Measurements from ENCODE around the gene YAP1.

The YAP1 gene

GRCh38 chr11:102226702-102227490 is 116.6 kb downstream of the YAP1 start:
- POLR2A ChIA-PET (ENCODE audit: low non-redundant PET) = no interaction called here
- DNase-seq (ENCODE audit: low spot score) = peak; percentile 67
- CTCF ChIA-PET = interaction anchor here (0.6 to 0.7 kb wide), 2 partner anchors 50 to 456 kb away, joined by 4 to 5 read pairs; no protein-coding TSS in a partner anchor
- peak overlapping the region; percentile 22; the same call in 1 of the 2 replicates for H3K27ac ChIP-seq
- TF ChIP-seq, protein P1, sequence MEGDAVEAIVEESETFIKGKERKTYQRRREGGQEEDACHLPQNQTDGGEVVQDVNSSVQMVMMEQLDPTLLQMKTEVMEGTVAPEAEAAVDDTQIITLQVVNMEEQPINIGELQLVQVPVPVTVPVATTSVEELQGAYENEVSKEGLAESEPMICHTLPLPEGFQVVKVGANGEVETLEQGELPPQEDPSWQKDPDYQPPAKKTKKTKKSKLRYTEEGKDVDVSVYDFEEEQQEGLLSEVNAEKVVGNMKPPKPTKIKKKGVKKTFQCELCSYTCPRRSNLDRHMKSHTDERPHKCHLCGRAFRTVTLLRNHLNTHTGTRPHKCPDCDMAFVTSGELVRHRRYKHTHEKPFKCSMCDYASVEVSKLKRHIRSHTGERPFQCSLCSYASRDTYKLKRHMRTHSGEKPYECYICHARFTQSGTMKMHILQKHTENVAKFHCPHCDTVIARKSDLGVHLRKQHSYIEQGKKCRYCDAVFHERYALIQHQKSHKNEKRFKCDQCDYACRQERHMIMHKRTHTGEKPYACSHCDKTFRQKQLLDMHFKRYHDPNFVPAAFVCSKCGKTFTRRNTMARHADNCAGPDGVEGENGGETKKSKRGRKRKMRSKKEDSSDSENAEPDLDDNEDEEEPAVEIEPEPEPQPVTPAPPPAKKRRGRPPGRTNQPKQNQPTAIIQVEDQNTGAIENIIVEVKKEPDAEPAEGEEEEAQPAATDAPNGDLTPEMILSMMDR (conservative IDR thresholded peaks at IDR 0.05; ENCODE audit: low read depth) = no peak

GRCh38 chr11:102229510-102230123 is 119.4 kb downstream of the YAP1 start:
- CTCF ChIA-PET = no interaction called here
- H3K27ac ChIP-seq = no peak overlapping the region
- no peak for DNase-seq (ENCODE audit: low spot score)
- POLR2A ChIA-PET (ENCODE audit: low non-redundant PET) = no interaction called here
- TF ChIP-seq, protein P1 (conservative IDR thresholded peaks at IDR 0.05; ENCODE audit: low read depth) = no peak

DNA sequence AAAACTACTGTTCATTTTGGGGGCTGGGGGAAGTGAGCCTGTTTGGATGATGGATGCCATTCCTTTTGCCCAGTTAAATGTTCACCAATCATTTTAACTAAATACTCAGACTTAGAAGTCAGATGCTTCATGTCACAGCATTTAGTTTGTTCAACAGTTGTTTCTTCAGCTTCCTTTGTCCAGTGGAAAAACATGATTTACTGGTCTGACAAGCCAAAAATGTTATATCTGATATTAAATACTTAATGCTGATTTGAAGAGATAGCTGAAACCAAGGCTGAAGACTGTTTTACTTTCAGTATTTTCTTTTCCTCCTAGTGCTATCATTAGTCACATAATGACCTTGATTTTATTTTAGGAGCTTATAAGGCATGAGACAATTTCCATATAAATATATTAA is 119.9 kb downstream of the YAP1 start:
- DNase-seq (ENCODE audit: low spot score) = no peak
- POLR2A ChIA-PET (ENCODE audit: low non-redundant PET) = no interaction called here
- no peak overlapping the region for H3K27ac ChIP-seq
- TF ChIP-seq, protein P1 (conservative IDR thresholded peaks at IDR 0.05; ENCODE audit: low read depth) = no peak
- CTCF ChIA-PET = no interaction called here

DNA sequence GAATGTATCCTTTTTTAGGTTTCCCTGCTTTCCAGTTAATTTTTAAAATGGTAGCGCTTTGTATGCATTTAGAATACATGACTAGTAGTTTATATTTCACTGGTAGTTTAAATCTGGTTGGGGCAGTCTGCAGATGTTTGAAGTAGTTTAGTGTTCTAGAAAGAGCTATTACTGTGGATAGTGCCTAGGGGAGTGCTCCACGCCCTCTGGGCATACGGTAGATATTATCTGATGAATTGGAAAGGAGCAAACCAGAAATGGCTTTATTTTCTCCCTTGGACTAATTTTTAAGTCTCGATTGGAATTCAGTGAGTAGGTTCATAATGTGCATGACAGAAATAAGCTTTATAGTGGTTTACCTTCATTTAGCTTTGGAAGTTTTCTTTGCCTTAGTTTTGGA is 120.7 kb downstream of the YAP1 start:
- no peak for DNase-seq (ENCODE audit: low spot score)
- CTCF ChIA-PET = no interaction called here
- no peak overlapping the region for H3K27ac ChIP-seq
- POLR2A ChIA-PET (ENCODE audit: low non-redundant PET) = no interaction called here
- TF ChIP-seq, protein P1 (conservative IDR thresholded peaks at IDR 0.05; ENCODE audit: low read depth) = no peak

- CTCF ChIA-PET = interaction anchor here (0.7 to 1.3 kb wide), 2 partner anchors 20 to 87 kb away, joined by 3 to 5 read pairs; no protein-coding TSS in a partner anchor
- DNase-seq (ENCODE audit: low spot score) = no peak
Measured at GRCh38 chr11:102234779-102235439, 124.7 kb downstream of the YAP1 start.

More at GRCh38 chr11:102234779-102235439, 124.7 kb downstream of the YAP1 start:
- H3K27ac ChIP-seq = no peak overlapping the region
- POLR2A ChIA-PET (ENCODE audit: low non-redundant PET) = interaction anchor here (0.6 kb wide), 1 partner anchor 100 kb away, joined by 4 read pairs; no protein-coding TSS in a partner anchor
- TF ChIP-seq, protein P1 (conservative IDR thresholded peaks at IDR 0.05; ENCODE audit: low read depth) = no peak
